K562 (cell line): ENCODE data around the gene ZNF804A. TPM values are rescaled to one million over a fixed set of nuclear protein-coding genes. Genes with fewer than 3 reads are reported as not detected.

Source experiments
- ATAC-seq: fragments of 200-7000 bp; cut with Tn5 transposase; 3 replicates; pipeline ENCODE4 v1.9.1; 2020; ENCODE audit warnings: moderate library complexity
- BruUV-seq: library from RNA; stranded (reverse); fragments of 400-500 nt; replicated peaks from 2 replicates; lab custom pipeline; 2021; lab: Mats Ljungman, UMichigan
- CTCF ChIA-PET: fragments of 300-600 bp; formaldehyde crosslinking; extraction: SDS; loops from one replicate; lab custom pipeline; 2021; ENCODE audit warnings: low intra/inter-chr PET ratio; lab: Yijun Ruan, JAX
- POLR2A ChIA-PET: fragments of 300-600, 350-650 bp; sonication (Branson Sonifier 250); formaldehyde crosslinking; extraction: SDS; loops from one replicate; lab custom pipeline; 2021; ENCODE audit warnings: antibody characterized with exemption, inconsistent platforms; lab: Yijun Ruan, JAX
- DNase-seq, 4 experiments: peaks; one replicate each; pipeline versions ENCODE4 v3.0.0 to v3.0.0-alpha.2; 2011 to 2018; ENCODE audit warnings: low spot score in 3 of 4, mixed read lengths in 3 of 4; ENCODE audit errors: extremely low read depth in 1 of 4
- FAIRE-seq: peaks from 2 replicates; lab custom pipeline; 2011; peaks lifted over from hg19 to GRCh38; lab: Jason Lieb, UNC
- H2AFZ ChIP-seq: 2 replicates; pipeline ENCODE4 v1.6.0; 2011; ENCODE audit warnings: low read depth, low read length, control low read depth, inconsistent platforms
- H3K27ac ChIP-seq: fragments of 200-600 bp; 3 replicates; pipeline ENCODE4 v1.8.0; 2011; ENCODE audit warnings: low read depth, mild to moderate bottlenecking, control low read depth, inconsistent platforms, low read length, moderate library complexity, mixed read lengths; ENCODE audit errors: extremely low read depth
- H3K27me3 ChIP-seq, 2 experiments: fragments of 300-600 bp in 1 of 2; 2 replicates in 1 of 2; 3 replicates in 1 of 2; pipeline versions ENCODE4 v1.6.0 to v1.8.0; 2011; ENCODE audit warnings: inconsistent platforms in 2 of 2, low read length in 2 of 2, mild to moderate bottlenecking in 1 of 2, mixed read lengths in 1 of 2, moderate library complexity in 1 of 2; ENCODE audit not compliant: control insufficient read depth in 2 of 2, insufficient read depth in 2 of 2
- H3K36me3 ChIP-seq: fragments of 300-600 bp; 3 replicates; pipeline ENCODE4 v1.8.0; 2011; ENCODE audit warnings: mild to moderate bottlenecking, low read length, inconsistent platforms; ENCODE audit not compliant: control insufficient read depth, insufficient read depth
- H3K4me1 ChIP-seq, 2 experiments: fragments of 200-600 bp in 1 of 2; replicated peaks in 1 of 2; 2 replicates in 1 of 2; 3 replicates in 1 of 2; pipeline versions ENCODE4 v1.5.1 to v1.8.0; 2011; ENCODE audit warnings: inconsistent platforms in 2 of 2, low read length in 2 of 2, mild to moderate bottlenecking in 1 of 2, mixed read lengths in 1 of 2, moderate library complexity in 1 of 2; ENCODE audit not compliant: control insufficient read depth in 2 of 2, insufficient read depth in 2 of 2
- H3K4me2 ChIP-seq: 2 replicates; pipeline ENCODE4 v1.6.1; 2011; ENCODE audit warnings: low read length, control low read depth, inconsistent platforms, mixed read lengths; ENCODE audit not compliant: insufficient read depth
- H3K4me3 ChIP-seq: fragments of 200-600 bp; sonication (generic), shearing (Covaris generic); 2 replicates; pipeline ENCODE4 v1.5.1; 2016; ENCODE audit warnings: control low read depth, inconsistent platforms
- H3K79me2 ChIP-seq: fragments of 200-600 bp; 3 replicates; pipeline ENCODE4 v1.8.0; 2011; ENCODE audit warnings: low read length, inconsistent platforms; ENCODE audit not compliant: control insufficient read depth, insufficient read depth
- H3K9ac ChIP-seq, 2 experiments: 2 replicates each; pipeline versions ENCODE4 v1.6.0 to v1.6.1; 2011; ENCODE audit warnings: low read depth in 2 of 2, low read length in 2 of 2, control low read depth in 1 of 2, inconsistent platforms in 1 of 2, mild to moderate bottlenecking in 1 of 2, mixed read lengths in 1 of 2; ENCODE audit not compliant: insufficient read depth in 1 of 2
- H3K9me1 ChIP-seq: one replicate; pipeline ENCODE4 v1.6.0; 2011; ENCODE audit warnings: inconsistent platforms, mild to moderate bottlenecking, low read length, moderate library complexity; ENCODE audit not compliant: control insufficient read depth, insufficient read depth
- H3K9me3 ChIP-seq: replicated peaks from 2 replicates; pipeline ENCODE4 v1.5.1; 2011; ENCODE audit warnings: low read depth, low read length, inconsistent platforms; ENCODE audit not compliant: control insufficient read depth, insufficient read depth
- H4K20me1 ChIP-seq: replicated peaks from 2 replicates; pipeline ENCODE4 v1.6.1; 2011; ENCODE audit warnings: low read length, inconsistent platforms, mixed read lengths; ENCODE audit not compliant: control insufficient read depth, insufficient read depth
- EZH2 ChIP-seq: IDR thresholded peaks from 2 replicates; pipeline ENCODE4 v1.6.1; 2012; ENCODE audit warnings: low read depth, mild to moderate bottlenecking, inconsistent platforms, low read length, borderline replicate concordance
- MBD2 ChIP-seq: sonication (generic); IDR thresholded peaks from 2 replicates; pipeline ENCODE4 v1.6.1; 2016; ENCODE audit warnings: low read depth, borderline replicate concordance
- NFRKB ChIP-seq: fragments of 450-650 bp; IDR thresholded peaks from 2 replicates; pipeline ENCODE4 v1.6.1; 2016; ENCODE audit warnings: low read depth
- OTX1 ChIP-seq: fragments of 450-650 bp; formaldehyde crosslinking; IDR thresholded peaks from 2 replicates; pipeline ENCODE4 v1.4.0; 2022; ENCODE audit warnings: mild to moderate bottlenecking
- PCBP1 ChIP-seq: fragments of 200-400 bp; formaldehyde crosslinking; IDR thresholded peaks from 2 replicates; pipeline ENCODE4 v1.6.1; 2018; ENCODE audit warnings: mild to moderate bottlenecking, low read depth, low read length; ENCODE audit not compliant: poor library complexity, severe bottlenecking
- TAF7 ChIP-seq: fragments of 450-650 bp; IDR thresholded peaks from 2 replicates; pipeline ENCODE4 v1.6.1; 2016; ENCODE audit warnings: missing genetic modification characterization, missing compliant biosample characterization
- XRCC5 ChIP-seq: fragments of 200-400 bp; formaldehyde crosslinking; IDR thresholded peaks from 2 replicates; pipeline ENCODE4 v1.6.1; 2017; ENCODE audit warnings: low read depth, mild to moderate bottlenecking, low read length
- ZNF77 ChIP-seq: fragments of 250-450 bp; sonication (Bioruptor Pico); IDR thresholded peaks from 2 replicates; pipeline ENCODE4 v1.5.0; 2020
- WGBS: fragments of 100-300 bp; shearing (Covaris generic); methylation state at CpG from one replicate; pipeline ENCODE4 v1.1.6; 2016; ENCODE audit warnings: low coverage, mixed read lengths; ENCODE audit not compliant: insufficient coverage; ENCODE audit errors: missing lambda C conversion rate; 5-methylcytosine and 5-hydroxymethylcytosine counted together
- in situ Hi-C: fragments of 300-500 bp; cut with MboI; formaldehyde crosslinking; loops from 4 replicates; pipeline ENCODE4 v1.15.0; 2018; ENCODE audit warnings: inconsistent platforms, mixed read lengths
- intact Hi-C: fragments of 100-400 bp; cut with micrococcal nuclease; formaldehyde crosslinking; loops from 2 replicates; pipeline ENCODE4 v1.14.2; 2022
- polyA plus RNA-seq, 8 experiments: library from polyadenylated mRNA; depleted of rRNA in 4 of 8; stranded (reverse) in 5 of 8; unstranded in 3 of 8; fragments of >200 nt; fragmentation: Nextera tagmentation in 2 of 8; fragmentation: Illumina TruSeq in 1 of 8; extraction: Ambion mirVana in 2 of 8; extraction: Trizol in 1 of 8; gene quantifications; 2 replicates each; pipeline versions ENCODE4 v1.2.1 to v1.2.3, GENCODE V29; 2011 to 2014; ENCODE audit warnings: inconsistent platforms in 1 of 8, missing spikeins in 1 of 8
- total RNA-seq, 7 experiments: library from RNA; depleted of rRNA in 6 of 7; stranded (reverse); fragments of >200 nt in 6 of 7; fragmentation: Illumina TruSeq in 2 of 7; extraction: Trizol in 2 of 7; gene quantifications; 2 replicates each; pipeline versions ENCODE4 v1.2.1 to v1.2.3, GENCODE V29; 2011 to 2021; ENCODE audit warnings: low replicate concordance in 1 of 7
- TF ChIP-seq, protein P1 (sequence below): sonication (generic); formaldehyde crosslinking; IDR thresholded peaks from 2 replicates; pipeline ENCODE4 v1.8.0; 2022; ENCODE audit warnings: mild to moderate bottlenecking, missing genetic modification reagents
- TF ChIP-seq, protein P2 (sequence below): fragments of 250-450 bp; sonication (Bioruptor Pico); IDR thresholded peaks from 2 replicates; pipeline ENCODE4 v1.5.0; 2021
- TF ChIP-seq, protein P3 (sequence below): fragments of 250-450 bp; sonication (Bioruptor Pico); IDR thresholded peaks from 2 replicates; pipeline ENCODE4 v1.9.0; 2021; ENCODE audit warnings: mild to moderate bottlenecking, inconsistent platforms
- TF ChIP-seq, protein P4 (sequence below): fragments of 450-650 bp; formaldehyde crosslinking; IDR thresholded peaks from 2 replicates; pipeline ENCODE4 v1.4.0; 2022; ENCODE audit warnings: mild to moderate bottlenecking, moderate library complexity
- TF ChIP-seq, protein P5 (sequence below): sonication (generic); formaldehyde crosslinking; IDR thresholded peaks from 2 replicates; pipeline ENCODE4 v1.8.0; 2022; ENCODE audit warnings: mild to moderate bottlenecking, missing genetic modification reagents

The ZNF804A gene
- total and polyA plus RNA-seq, 9 of the 15 experiments (the other 6 are each of a cell fraction or from before 2014, with no cell fraction given), result 0.01 to 1.2 (median 0.73) TPM

DNA sequence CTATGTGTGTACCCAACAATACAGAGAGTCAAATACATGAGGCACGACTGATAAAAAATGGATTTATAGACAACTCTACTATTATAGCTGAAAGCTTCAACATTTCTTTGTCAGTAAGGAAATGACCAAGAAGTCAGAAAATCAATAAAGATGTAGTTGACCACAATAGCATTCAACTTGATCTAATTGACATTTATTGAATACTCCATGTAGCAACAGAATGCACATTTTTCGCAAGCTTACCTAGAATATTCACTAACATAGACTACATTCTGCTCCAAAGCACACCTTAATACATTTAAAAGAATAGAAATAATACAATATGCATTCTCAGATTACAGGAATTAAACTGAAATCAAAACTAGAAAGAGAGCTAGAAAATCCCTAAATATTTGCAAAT lies 49.2 kb upstream of the ZNF804A start:
- intact Hi-C loops, result no loop called here
- H3K9me3 ChIP-seq, result no peaks in the 10 kb centered on the region
- no peak for TF ChIP-seq NFRKB
- TF ChIP-seq EZH2, result no peak
- TF ChIP-seq, protein P1, sequence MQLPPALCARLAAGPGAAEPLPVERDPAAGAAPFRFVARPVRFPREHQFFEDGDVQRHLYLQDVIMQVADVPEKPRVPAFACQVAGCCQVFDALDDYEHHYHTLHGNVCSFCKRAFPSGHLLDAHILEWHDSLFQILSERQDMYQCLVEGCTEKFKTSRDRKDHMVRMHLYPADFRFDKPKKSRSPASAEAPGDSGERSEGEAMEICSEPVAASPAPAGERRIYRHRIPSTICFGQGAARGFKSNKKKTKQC, result no peak
- no peak for TF ChIP-seq TAF7 (tag)
- TF ChIP-seq OTX1 (CRISPR knock-in tag), result no peak
- TF ChIP-seq, protein P2, sequence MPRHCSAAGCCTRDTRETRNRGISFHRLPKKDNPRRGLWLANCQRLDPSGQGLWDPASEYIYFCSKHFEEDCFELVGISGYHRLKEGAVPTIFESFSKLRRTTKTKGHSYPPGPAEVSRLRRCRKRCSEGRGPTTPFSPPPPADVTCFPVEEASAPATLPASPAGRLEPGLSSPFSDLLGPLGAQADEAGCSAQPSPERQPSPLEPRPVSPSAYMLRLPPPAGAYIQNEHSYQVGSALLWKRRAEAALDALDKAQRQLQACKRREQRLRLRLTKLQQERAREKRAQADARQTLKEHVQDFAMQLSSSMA (CRISPR knock-in tag), result no peak
- TF ChIP-seq, protein P3, sequence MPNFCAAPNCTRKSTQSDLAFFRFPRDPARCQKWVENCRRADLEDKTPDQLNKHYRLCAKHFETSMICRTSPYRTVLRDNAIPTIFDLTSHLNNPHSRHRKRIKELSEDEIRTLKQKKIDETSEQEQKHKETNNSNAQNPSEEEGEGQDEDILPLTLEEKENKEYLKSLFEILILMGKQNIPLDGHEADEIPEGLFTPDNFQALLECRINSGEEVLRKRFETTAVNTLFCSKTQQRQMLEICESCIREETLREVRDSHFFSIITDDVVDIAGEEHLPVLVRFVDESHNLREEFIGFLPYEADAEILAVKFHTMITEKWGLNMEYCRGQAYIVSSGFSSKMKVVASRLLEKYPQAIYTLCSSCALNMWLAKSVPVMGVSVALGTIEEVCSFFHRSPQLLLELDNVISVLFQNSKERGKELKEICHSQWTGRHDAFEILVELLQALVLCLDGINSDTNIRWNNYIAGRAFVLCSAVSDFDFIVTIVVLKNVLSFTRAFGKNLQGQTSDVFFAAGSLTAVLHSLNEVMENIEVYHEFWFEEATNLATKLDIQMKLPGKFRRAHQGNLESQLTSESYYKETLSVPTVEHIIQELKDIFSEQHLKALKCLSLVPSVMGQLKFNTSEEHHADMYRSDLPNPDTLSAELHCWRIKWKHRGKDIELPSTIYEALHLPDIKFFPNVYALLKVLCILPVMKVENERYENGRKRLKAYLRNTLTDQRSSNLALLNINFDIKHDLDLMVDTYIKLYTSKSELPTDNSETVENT (CRISPR knock-in tag), result no peak
- TF ChIP-seq, protein P4, sequence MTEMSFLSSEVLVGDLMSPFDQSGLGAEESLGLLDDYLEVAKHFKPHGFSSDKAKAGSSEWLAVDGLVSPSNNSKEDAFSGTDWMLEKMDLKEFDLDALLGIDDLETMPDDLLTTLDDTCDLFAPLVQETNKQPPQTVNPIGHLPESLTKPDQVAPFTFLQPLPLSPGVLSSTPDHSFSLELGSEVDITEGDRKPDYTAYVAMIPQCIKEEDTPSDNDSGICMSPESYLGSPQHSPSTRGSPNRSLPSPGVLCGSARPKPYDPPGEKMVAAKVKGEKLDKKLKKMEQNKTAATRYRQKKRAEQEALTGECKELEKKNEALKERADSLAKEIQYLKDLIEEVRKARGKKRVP (CRISPR knock-in tag), result no peak
- no peak for TF ChIP-seq MBD2
- TF ChIP-seq ZNF77 (CRISPR knock-in tag), result no peak
- TF ChIP-seq, protein P5, sequence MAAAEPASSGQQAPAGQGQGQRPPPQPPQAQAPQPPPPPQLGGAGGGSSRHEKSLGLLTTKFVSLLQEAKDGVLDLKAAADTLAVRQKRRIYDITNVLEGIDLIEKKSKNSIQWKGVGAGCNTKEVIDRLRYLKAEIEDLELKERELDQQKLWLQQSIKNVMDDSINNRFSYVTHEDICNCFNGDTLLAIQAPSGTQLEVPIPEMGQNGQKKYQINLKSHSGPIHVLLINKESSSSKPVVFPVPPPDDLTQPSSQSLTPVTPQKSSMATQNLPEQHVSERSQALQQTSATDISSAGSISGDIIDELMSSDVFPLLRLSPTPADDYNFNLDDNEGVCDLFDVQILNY, result no peak
- TF ChIP-seq PCBP1, result no peak
- TF ChIP-seq XRCC5, result no peak

More for the DNA sequence above, 49.2 kb upstream of the ZNF804A start:
- no peak overlapping the region for H3K27ac ChIP-seq
- ChIA-PET POLR2A (no interaction called here), CTCF (no interaction called here)
- ATAC-seq, result no peak
- H3K9ac ChIP-seq, result no peak overlapping the region
- no peaks in the 10 kb centered on the region for H3K9me1 ChIP-seq
- in situ Hi-C loops, result no loop called here
- H3K4me1 ChIP-seq, result no peaks in the 10 kb centered on the region
- no peak for FAIRE-seq
- DNase-seq, result no peak
- H3K79me2 ChIP-seq, result no peaks in the 10 kb centered on the region
- H3K4me2 ChIP-seq, result no peak overlapping the region
- H4K20me1 ChIP-seq, result no peaks in the 10 kb centered on the region
- no TSS peak for BruUV-seq
- no peak overlapping the region for H2AFZ ChIP-seq
- 2% methylated on average over 2 of the region's 2 CpGs for WGBS
- H3K4me3 ChIP-seq, result no peak overlapping the region
- no peaks in the 10 kb centered on the region for H3K27me3 ChIP-seq
- no peaks in the 10 kb centered on the region for H3K36me3 ChIP-seq
